Measurements from ENCODE around the gene WNT3A. TPM values are rescaled to one million over a fixed set of nuclear protein-coding genes. Genes with fewer than 3 reads are reported as not detected.
"Not testable (repeated sequence)": the region's sequence is repeated elsewhere in the genome, so short reads cannot be mapped to it uniquely, and the experiment has no call there.

The WNT3A gene
- total RNA-seq, 1 donor from 2014 or later = not detected

DNA sequence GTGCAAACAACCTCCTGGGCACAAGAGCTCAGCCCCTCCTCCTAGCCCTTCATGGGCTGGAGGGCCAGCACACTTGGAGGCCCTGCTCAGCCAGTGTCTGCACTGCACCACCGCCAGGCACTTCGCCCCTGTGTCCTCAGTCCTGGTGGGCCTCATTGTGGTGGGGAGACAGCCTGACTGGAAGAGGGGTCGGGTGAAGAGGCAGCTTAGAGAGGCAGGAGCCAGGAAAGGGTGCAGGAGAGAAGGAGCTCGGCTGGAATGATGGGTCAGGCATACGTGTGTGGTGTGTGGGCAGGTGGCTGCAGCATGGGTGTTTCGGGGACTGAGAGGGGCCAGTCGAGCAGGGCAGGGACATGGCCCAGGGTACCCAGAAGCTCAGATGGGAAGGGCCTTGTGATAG lies 4.1 kb downstream of the WNT3A start:
- peak; percentile 75 for DNase-seq (ENCODE audit: low spot score)

DNA sequence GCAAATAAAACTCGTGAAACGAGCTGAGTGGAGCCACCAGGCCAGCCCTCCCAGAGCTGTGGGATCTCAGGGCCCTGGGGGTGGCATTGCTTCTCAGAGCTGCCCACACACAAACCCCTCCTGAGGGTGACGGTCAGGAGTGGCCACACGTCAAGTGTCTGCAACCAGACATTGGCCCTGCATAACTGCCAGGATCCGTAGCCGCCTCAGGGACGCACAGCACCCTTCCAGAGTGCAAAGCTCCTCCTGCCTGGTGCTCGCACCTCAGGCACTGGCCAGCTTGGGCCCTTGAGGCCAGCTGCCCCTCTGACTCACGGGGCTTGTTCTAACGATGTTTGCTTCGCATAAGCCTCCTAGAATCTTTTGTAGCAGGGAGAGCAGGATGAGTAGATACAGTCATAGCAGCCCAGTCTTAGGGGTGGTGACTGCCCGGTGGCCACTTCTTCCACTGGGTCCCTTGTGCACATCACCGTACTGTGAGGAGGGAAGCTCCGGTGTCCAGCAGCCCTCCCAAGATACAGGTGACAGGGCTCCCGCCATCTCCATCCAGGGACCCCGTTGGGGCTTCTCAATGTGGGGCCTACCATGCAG lies 5.0 kb downstream of the WNT3A start:
- peak; percentile 75 for DNase-seq (ENCODE audit: low spot score)

DNA sequence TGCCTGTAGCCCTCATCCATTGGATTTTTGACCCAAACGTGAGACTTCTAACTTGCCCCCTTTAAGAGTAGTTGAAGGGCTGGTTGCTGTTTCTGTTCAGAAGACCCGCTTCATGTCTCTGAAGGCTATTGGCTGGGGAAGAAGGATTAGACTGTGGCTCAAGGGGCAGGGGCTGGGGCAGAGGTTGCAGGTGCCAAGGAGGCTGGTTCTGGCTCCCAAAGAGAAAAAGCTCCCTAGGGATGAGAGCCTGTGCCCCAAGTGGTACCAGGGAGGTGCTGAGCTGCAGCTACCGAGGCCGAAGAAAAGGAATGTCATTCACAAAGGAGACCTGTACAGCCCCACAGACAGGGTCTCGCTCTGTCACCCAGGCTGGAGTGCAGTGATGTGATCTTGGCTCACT lies 5.8 kb downstream of the WNT3A start:
- peak; percentile 41 for DNase-seq (ENCODE audit: low spot score)

DNA sequence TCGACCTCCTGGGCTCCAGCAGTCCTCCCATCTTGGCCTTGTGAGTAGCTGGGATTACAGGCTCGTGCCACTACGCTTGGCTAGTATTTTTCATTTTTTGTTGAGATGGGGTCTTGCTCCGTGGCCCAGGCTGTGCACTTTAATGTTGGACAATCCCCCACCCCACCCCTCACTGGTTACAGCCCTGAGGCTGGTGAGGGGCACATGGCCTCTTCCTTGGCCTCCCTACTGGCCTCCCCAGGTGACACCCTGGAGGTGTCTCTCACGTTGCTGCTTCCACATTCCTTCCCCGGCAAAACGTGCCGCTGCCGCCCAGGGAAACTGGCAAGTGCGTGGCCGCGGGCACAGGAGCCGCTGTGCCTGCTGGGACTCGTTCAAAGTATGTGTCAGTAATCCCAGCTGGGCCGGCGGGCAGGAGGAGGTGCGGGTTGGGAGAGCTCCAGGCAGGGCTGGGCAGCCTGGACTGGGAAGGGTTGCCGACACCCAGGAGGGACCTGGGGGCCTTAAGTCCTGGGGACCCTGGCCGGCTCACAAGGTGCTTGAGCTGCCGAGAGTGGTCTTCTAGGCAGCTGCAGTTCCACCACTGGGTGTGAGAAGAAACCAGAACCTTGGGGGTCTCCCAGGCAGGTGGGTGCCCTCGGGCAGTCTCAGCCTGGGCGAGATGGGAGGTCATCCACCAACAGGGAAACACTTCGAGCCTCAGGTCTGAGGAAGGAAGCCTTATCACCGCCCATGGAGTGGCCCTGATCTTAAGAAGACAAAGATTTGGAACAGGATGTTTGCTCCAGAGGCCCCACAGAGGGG lies 6.5 kb downstream of the WNT3A start:
- peak; percentile 87 for DNase-seq (ENCODE audit: low spot score)

DNA sequence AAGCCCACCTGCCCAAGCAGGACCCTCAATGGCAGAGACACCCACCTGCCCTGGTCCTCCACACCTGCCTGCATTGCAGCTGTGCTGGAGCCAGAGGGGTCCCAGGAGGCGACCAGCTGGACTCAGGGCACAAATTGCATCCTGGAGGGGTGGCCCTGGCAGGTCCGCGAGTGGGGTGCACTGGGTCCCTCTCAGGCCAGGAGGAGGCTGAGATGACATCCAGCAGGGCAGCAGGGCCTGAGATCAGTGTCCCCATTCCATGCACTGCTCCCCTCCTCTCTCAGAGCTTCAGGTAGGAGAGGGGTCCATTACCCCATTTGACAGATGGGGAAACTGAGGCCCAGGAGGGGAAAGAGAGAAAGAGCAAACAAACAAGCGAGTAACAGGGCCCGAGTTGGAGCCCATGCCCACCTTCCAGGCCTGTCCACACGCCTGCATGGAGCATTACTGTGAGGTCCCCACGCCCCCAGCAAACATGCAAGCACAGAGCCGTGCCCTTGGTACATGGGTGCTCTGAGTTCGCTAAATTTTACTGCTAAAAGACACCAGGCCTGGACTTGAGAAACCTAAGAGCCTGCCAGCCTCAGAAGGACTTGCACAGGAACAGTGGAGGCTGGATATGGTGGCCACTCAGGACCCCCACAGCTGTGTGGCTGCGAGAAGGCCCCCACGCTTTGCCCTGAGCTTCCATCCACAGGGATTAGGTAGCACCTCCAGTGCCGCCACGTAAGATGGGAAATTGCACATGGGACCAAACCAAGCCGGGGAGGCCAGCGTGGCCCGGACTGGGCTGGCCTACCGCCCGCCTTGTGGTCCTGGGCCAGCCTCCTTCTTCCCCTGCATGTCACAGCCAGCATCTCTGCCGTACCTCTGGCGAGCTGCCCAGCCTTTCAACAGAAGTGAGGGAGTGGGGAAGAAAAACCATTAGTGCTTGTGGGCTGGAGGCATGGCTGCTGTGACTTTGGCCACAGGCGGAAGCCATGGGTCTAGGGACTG lies 7.4 kb downstream of the WNT3A start:
- peak; percentile 68 for DNase-seq (ENCODE audit: low spot score)

DNA sequence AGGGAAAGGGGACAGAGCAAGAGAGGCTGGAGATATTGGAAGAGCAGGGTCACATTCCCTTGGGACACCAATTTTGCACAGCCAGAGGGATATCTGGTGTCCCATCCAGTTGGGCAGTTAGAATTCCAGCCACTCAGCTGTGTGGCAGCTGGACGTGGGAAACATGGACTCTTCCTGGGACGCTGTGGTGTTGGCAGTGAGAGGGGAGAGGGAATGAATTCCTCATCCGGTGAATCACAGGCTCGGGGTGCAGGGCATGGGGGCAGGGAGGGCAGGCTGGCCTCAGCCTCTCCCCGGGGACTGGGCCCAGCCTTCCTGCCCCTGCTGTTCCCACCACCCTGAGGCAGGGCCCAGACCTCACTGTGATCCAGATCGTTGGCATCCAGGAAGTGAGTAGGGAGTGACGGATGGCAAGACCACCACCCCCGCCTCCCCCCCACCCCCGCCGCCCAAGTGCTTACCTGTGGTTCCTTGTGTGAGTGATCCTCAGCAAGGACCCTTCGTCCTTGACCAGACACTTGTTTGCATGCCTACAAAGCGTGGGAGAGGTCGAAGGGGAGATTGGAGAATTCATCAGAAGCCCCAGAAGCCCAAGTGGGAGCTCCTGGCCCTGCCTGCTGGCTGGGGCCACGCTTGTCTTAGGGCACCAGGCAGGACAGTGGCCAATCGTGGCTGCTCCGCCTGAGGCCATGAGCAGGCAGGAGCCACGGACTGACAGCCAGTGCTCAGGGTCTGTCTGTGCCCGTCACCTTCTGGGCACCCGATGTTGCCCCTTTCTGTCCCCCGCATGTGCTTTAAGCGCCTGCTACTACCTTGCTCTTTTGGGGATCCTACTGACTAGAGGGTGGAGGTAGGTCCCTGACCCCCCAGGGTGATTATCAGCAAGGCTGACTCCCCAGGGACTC lies 8.7 kb downstream of the WNT3A start:
- peak; percentile 67 for DNase-seq (ENCODE audit: low spot score)

DNA sequence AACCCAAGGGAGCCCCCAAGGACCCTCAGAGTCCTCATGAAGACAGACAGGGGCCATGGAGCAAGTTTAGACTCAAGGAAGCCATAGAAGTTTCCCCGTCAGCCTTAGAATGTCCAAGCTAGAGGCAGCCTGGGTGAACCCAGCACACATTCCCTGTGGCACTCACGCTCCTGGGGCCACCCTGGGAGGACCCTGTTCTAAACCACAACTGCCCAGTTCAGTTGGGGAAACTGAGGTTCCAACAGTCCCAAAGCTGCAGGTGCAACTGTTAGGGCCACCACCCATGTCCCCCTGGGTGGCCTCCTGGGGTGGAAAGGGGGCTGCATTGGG lies 9.3 kb downstream of the WNT3A start:
- DNase-seq (ENCODE audit: low spot score) = peak; percentile 51

DNA sequence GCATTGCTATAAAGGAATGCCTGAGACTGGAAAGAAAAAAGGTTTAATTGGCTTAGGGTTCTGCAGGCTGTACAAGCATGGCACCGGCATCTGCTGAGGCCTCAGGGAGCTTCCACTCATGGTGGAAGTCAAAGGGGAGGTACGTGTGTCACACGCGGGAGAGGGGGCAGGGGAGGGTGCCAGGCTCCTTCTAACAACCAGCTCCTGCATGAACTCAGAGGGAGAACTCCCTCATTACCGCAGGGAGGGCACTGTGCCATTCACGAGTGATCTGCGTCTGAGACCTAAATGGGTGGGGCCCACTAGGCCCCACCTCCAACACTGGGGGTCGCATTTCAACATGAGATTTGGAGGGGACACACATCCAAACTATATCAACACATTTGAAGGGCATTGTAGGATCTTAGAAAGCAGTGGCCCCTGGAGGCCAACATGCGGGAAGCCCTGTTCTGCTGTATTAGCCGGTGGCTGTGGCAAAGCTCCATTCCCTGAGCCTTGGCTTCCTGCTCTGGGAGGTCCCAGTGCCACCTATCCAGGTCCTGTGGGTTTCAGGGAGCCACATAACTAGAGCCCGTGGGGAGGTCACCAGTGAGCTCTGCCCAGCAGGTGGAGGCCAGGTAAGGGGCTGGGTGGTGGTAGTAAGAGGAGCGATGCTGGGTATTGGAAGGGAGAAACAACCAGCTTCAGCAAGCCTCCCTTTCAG lies 10.0 kb downstream of the WNT3A start:
- DNase-seq (ENCODE audit: low spot score) = peak; percentile 69

DNA sequence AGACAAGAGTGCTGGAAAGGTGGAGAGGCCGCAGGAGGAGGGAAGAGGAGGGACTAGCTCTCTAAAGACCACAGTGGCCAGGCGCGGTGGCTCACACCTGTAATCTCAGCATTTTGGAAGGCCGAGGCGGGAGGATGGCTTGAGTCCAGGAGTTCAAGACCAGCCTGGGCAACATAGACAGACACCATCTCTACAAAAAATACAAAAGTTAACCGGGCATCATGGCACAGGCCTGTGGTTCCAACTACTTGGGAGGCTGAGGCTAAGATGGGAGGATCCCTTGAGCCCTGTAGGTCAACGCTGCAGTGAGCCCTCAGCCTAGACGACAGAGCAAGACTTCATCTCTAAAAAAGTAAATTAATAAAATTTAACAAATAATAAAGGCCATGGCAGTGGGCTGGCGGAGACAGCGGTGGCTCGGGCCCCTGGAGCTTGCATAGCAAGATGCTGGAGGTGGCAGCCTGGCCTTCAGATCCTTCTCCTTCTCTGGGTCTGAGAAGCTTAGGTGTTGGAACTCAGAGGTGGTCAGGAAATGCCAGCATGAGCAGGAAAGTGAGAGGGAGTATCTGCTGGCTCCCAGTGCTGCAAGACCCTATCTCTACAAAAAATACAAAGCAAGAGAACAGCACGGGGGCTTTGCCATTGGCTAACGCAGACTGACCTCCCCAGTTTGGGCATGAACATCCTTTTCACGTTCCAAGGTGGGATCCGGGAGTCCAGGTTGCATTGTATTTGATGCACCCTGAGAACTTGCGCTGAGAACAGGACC lies 10.7 kb downstream of the WNT3A start:
- peak; percentile 47 for DNase-seq (ENCODE audit: low spot score)

DNA sequence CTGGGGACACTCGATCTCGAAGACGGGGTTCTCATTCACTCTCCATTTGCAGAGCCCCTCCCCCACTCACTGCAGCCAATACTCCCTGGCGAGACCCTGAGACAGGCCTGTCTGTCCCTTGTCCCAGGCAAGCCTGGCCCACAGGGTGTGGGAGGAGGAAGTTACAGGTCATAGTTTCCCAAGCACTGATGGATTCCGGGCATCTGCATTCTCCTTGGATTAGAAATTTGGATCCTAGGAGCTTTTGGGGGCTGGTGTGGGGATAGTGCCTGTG lies 11.3 kb downstream of the WNT3A start:
- no peak for DNase-seq (ENCODE audit: low spot score)

DNA sequence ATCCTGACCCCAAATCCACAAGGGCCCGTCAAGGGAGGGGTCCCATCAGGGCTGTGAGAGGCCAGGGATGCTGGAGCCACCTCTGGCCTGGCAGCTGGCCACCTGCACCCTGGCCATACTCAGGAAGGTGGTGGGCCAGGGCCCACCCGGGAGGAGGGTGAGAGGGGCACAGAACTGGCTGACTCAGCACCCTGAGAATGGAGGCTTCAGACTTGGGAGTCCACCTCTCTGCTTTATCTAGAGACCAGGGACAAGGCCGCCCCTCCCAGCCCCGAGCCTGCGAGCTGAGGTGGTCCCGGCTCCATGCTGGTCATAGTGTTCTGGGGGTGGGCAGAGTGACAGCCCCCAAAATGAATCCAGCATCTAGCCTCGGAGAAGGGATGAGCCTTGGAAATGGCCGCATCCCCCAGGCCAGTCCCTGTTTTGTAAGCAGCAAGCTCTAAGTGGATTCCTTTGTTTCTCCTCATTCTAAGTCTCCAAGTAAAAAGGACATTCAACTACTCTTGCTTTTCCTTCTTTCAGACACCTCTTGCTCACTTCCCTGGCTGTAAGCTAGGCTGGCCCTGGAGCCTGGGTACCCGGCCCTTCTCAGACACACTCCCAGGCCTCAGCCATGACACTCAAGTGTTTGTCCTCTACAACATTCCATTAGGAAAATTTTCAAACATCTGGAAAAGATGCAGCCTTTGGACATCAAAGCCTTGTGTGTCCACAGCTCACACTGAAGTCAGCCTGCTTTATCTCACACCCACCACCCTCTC lies 12.3 kb downstream of the WNT3A start:
- DNase-seq (ENCODE audit: low spot score) = peak; percentile 78

DNA sequence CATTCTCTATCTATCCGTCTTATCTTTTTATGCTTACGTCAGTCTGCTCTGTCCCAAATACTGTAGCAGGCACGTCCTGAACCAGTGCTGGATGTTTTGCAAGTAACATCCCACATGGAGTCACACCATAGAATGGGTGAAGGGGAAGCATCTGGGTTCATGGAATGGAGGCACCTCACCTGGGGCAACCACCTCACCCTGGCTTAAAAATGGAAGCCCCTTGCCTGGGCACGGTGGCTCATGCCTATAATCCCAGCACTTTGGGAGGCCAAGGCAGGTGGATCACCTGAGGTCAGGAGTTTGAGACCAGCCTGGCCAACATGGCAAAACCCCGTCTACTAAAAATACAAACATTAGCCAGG lies 12.9 kb downstream of the WNT3A start:
- DNase-seq (ENCODE audit: low spot score) = not testable (repeated sequence)

DNA sequence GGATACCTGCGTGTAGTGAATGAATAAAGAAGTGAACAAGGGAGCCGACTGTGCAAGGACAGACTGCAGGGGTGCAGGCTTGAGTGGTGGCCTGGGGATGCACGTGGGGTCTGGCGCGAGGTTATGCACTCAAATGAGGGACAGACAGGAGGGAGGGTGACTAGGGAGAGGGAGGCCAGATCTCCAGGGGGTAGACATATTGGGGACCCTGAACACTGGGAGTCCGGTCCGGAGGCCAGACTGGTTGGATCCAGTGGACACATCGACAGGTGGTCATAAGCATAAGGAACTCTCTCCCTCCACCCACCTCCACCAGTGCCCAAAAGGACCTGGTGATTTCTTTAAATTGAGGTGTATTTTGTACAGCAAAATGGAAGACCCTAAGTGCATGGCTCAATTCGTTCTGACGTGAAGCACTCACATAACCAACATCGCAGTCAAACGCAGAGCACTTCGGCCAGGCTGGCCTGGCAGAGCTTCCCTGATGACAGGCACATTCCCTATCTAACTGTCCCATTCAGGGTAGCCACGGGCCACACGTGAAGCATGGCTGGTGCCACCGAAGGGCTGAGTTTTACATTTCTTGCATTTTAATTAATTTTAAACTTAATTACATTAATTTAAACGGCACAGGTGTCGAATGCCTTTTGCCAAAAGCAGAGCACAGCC lies 14.0 kb downstream of the WNT3A start:
- peak; percentile 81 for DNase-seq (ENCODE audit: low spot score)

DNA sequence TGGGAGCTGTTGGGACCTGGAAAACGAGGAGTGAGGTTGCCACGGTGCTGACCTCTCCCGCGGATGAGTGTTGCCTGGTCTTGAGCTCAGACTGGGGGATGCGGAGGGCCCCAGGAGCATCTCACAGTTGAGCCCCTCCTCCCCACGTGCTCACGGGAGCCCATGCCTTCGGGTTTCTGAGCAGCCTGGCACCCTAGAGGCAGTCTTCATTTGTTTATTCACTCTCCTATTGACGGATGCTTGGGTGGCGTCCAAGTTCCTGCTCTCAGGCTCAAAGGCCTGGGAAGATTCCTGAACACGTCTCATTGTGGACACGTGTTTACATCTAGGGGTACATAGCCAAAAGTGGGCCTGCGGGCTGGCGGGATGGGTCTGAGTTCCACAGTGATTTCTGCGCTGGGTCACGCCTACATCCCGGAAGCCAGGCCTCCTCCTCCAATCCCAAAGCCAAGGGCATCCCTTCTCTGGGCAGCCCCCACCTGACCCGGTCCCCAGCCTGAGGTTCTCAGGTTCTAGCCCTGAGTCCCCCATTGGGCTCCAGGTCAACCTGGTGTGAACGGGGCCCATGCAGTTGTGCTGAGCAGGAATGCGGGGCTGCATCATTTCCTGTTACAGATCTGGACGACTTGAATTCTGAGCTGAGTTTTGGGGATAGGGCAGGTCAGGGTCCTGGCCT lies 14.7 kb downstream of the WNT3A start:
- peak; percentile 85 for DNase-seq (ENCODE audit: low spot score)

DNA sequence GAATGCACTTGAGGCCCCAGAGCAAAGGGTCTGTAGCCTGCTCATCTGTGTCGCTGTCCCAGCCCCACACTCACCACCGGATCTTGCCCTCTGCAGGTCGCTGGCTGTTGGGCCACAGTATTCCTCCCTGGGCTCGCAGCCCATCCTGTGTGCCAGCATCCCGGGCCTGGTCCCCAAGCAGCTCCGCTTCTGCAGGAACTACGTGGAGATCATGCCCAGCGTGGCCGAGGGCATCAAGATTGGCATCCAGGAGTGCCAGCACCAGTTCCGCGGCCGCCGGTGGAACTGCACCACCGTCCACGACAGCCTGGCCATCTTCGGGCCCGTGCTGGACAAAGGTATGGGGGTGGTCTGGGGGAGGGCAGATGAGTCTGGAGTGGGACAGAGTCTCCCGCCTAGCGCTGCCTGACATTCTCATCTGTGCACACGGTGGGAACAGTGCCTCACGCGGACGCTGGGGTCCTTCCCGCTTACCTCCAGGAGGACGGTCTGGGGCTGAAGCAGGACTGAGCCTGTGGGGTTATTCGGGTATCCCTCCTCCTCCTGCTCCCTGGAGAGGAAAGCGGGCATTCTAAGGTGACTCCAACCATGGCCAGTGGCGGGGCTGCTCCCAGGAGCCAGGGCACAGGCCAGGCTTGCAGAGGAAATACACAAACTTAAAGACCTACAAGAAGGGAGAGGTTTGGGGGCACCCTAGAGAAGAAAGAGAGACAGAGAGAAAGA lies 15.9 kb downstream of the WNT3A start:
- peak; percentile 84 for DNase-seq (ENCODE audit: low spot score)

DNA sequence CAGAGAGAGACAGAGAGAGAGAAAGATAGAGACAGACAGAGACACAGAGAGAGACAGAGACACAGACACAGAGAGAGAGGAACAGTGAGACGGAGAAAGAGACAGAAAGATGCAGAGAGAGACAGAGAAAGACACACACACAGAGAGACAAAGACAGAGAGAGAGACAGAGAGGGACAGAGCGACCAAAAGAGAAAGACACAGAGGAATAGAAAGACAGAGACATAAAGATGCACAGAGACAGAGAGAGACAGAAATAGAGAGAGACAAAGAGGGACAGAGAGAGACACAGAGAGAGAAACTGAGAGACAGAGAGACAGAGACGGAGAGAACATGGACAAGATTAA lies 16.5 kb downstream of the WNT3A start:
- no peak for DNase-seq (ENCODE audit: low spot score)

DNA sequence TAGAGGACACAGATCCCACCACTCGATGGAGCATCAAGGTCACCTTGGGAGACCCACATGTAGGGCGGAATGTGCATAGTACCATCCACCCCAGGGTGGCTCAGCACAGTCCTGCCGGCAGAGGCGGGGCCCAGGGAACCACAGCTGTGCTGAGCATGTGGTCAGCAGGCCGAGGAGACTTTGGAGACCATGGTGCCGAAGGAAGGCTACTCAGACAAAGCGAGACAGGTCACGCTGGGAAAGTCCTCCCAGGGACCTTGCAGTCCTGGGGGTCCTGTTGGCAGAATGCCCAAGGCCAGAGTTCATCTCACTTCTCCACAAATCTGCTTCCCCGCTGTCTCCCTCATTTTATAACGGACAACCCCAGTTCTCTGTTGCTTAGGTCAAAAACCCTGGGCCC lies 22.5 kb downstream of the WNT3A start:
- peak; percentile 73 for DNase-seq (ENCODE audit: low spot score)
